DOHH2 (cell line): ENCODE data around the gene TMCC1.

ENCODE experiments used
- EZH2phosphoT487 ChIP-seq: fragments of 200-600 bp; sonication (generic); IDR thresholded peaks from 2 replicates; pipeline ENCODE4 v1.6.1; 2017; ENCODE audit warnings: borderline replicate concordance, mild to moderate bottlenecking, antibody characterized with exemption, low read length, moderate library complexity, mixed read lengths
- TF ChIP-seq, protein P1 (sequence below): fragments of 200-600 bp; sonication (generic); IDR thresholded peaks from one replicate; pipeline ENCODE4 v1.5.1; 2014; ENCODE audit warnings: antibody characterized with exemption, mild to moderate bottlenecking, low read depth, low read length; ENCODE audit not compliant: poor library complexity, severe bottlenecking

DNA sequence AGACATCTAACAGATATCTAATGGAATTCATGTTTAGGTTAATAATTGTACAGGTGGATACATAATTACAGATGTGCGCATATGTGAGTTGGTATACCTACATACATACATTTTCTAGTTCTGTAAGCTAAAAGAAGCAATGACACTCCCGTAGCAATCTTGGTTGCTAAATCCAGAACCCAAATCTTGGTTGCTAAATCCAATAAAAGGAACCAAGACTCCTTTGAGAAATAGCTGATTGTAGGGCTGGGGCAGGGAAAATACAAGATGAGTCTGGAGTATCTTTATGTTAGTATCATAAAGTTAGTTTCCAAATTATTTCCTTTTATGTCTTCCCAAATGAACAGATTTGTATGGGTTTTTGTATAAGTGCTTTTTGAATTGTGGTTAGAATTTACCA, 135.2 kb downstream of the TMCC1 start:
- TF ChIP-seq, protein P1, sequence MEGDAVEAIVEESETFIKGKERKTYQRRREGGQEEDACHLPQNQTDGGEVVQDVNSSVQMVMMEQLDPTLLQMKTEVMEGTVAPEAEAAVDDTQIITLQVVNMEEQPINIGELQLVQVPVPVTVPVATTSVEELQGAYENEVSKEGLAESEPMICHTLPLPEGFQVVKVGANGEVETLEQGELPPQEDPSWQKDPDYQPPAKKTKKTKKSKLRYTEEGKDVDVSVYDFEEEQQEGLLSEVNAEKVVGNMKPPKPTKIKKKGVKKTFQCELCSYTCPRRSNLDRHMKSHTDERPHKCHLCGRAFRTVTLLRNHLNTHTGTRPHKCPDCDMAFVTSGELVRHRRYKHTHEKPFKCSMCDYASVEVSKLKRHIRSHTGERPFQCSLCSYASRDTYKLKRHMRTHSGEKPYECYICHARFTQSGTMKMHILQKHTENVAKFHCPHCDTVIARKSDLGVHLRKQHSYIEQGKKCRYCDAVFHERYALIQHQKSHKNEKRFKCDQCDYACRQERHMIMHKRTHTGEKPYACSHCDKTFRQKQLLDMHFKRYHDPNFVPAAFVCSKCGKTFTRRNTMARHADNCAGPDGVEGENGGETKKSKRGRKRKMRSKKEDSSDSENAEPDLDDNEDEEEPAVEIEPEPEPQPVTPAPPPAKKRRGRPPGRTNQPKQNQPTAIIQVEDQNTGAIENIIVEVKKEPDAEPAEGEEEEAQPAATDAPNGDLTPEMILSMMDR, result no peak
- TF ChIP-seq EZH2phosphoT487, result no peak
